OCI-LY3 (cell line): Measurements from ENCODE around the gene PSMA5.

Source experiments
- EZH2phosphoT487 ChIP-seq: fragments of 200-600 bp; shearing (Covaris generic); IDR thresholded peaks from 2 replicates; pipeline ENCODE4 v1.6.1; 2018; ENCODE audit warnings: antibody characterized with exemption, mixed run types, low read depth
- TF ChIP-seq, protein P1 (sequence below): fragments of 200-600, 300-600 bp; sonication (generic); IDR thresholded peaks from 2 replicates; pipeline ENCODE4 v1.5.1; 2014; ENCODE audit warnings: antibody characterized with exemption, low read length, low read depth

DNA sequence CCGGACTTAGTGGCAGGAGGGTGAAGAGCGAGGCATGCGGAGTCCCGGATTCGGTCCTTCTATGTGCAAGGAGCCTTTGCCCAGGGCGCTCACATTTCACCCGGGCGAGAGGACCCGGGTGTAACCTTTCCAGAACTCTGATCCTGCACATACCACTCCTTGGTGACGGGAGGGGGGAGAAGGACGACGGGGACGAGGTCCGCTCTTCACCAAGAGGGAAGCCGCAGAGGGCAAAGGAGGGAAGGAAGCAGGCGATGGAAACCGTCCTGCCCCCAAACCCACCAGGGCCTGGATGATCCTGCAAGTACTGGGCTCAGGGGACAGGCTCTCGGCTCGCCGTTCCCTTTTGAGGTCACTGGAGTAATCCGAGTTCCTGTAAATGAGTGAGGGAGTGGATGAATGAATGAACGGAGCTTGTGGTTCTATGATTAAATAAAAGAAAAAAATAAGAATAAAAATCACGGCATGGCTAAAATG lies 41.1 kb upstream of the PSMA5 start:
- TF ChIP-seq, protein P1, sequence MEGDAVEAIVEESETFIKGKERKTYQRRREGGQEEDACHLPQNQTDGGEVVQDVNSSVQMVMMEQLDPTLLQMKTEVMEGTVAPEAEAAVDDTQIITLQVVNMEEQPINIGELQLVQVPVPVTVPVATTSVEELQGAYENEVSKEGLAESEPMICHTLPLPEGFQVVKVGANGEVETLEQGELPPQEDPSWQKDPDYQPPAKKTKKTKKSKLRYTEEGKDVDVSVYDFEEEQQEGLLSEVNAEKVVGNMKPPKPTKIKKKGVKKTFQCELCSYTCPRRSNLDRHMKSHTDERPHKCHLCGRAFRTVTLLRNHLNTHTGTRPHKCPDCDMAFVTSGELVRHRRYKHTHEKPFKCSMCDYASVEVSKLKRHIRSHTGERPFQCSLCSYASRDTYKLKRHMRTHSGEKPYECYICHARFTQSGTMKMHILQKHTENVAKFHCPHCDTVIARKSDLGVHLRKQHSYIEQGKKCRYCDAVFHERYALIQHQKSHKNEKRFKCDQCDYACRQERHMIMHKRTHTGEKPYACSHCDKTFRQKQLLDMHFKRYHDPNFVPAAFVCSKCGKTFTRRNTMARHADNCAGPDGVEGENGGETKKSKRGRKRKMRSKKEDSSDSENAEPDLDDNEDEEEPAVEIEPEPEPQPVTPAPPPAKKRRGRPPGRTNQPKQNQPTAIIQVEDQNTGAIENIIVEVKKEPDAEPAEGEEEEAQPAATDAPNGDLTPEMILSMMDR: no peak
- TF ChIP-seq EZH2phosphoT487: no peak
